GM12878 (cell line): Measurements from ENCODE around the gene ELK3. TPM values are rescaled to one million over a fixed set of nuclear protein-coding genes. Genes with fewer than 3 reads are reported as not detected.

Experiments
- ATAC-seq: fragments of 200-7000 bp; cut with Tn5 transposase; 3 replicates; pipeline ENCODE4 v1.9.1; 2020; ENCODE audit warnings: mild to moderate bottlenecking, moderate library complexity
- BruUV-seq: library from RNA; stranded (reverse); fragments of 400-500 nt; replicated peaks from 2 replicates; lab custom pipeline; 2021; lab: Mats Ljungman, UMichigan
- CTCF ChIA-PET: fragments of 300-600 bp; sonication (Branson Sonifier 250); formaldehyde crosslinking; extraction: SDS; loops from one replicate; lab custom pipeline; 2021; ENCODE audit warnings: inconsistent platforms; lab: Yijun Ruan, JAX
- POLR2A ChIA-PET: fragments of 350-600 bp; formaldehyde crosslinking; extraction: SDS; loops from one replicate; lab custom pipeline; 2021; ENCODE audit warnings: inconsistent platforms; lab: Charles Lee
- RAD21 ChIA-PET: fragments of 300-600 bp; sonication (Branson Sonifier 250); formaldehyde crosslinking; loops from one replicate; lab custom pipeline; 2023; ENCODE audit warnings: antibody characterized with exemption; ENCODE audit not compliant: unreplicated experiment; lab: Charles Lee
- SMC1A ChIA-PET: fragments of 300-600 bp; sonication (Branson Sonifier 250); formaldehyde crosslinking; loops from one replicate; lab custom pipeline; 2023; ENCODE audit not compliant: unreplicated experiment, uncharacterized antibody; lab: Charles Lee
- DNase-seq: peaks from one replicate; pipeline ENCODE4 v3.0.0-alpha.2; 2011; ENCODE audit warnings: low read depth, low spot score
- FAIRE-seq: peaks from 3 replicates; lab custom pipeline; 2011; peaks lifted over from hg19 to GRCh38; lab: Jason Lieb, UNC
- H2AFZ ChIP-seq: 2 replicates; pipeline ENCODE4 v1.6.0; 2011; ENCODE audit warnings: low read depth, low read length, control low read depth; ENCODE audit not compliant: control insufficient read depth
- H3K27ac ChIP-seq: 2 replicates; pipeline ENCODE4 v1.5.1; 2011; ENCODE audit warnings: control low read depth; ENCODE audit not compliant: control insufficient read depth, insufficient read depth
- H3K27me3 ChIP-seq, 2 experiments: replicated peaks in 1 of 2; 2 replicates each; pipeline versions ENCODE4 v1.6.0 to v1.6.1; 2011; ENCODE audit warnings: low read length in 1 of 2; ENCODE audit not compliant: control insufficient read depth in 2 of 2, insufficient read depth in 2 of 2
- H3K36me3 ChIP-seq, 2 experiments: 2 replicates each; pipeline ENCODE4 v1.5.1; 2011; ENCODE audit warnings: low read length in 1 of 2; ENCODE audit not compliant: control insufficient read depth in 2 of 2, insufficient read depth in 2 of 2
- H3K4me1 ChIP-seq: 2 replicates; pipeline ENCODE4 v1.6.1; 2011; ENCODE audit warnings: mild to moderate bottlenecking, low read length, moderate library complexity, mixed read lengths; ENCODE audit not compliant: control insufficient read depth, insufficient read depth
- H3K4me2 ChIP-seq: 2 replicates; pipeline ENCODE4 v1.6.0; 2011; ENCODE audit warnings: control low read depth; ENCODE audit not compliant: control insufficient read depth, insufficient read depth
- H3K4me3 ChIP-seq: fragments of 200-600 bp; sonication (generic); 2 replicates; pipeline ENCODE4 v1.5.1; 2016
- H3K79me2 ChIP-seq: 2 replicates; pipeline ENCODE4 v1.6.0; 2011; ENCODE audit warnings: low read length; ENCODE audit not compliant: control insufficient read depth, insufficient read depth
- H3K9ac ChIP-seq: 2 replicates; pipeline ENCODE4 v1.8.0; 2011; ENCODE audit warnings: low read length, control low read depth, mixed read lengths; ENCODE audit not compliant: control insufficient read depth, insufficient read depth
- H3K9me3 ChIP-seq: replicated peaks from 3 replicates; pipeline ENCODE4 v1.5.1; 2011; ENCODE audit warnings: mild to moderate bottlenecking, low read length; ENCODE audit not compliant: control insufficient read depth, insufficient read depth
- H4K20me1 ChIP-seq: 2 replicates; pipeline ENCODE4 v1.6.0; 2011; ENCODE audit not compliant: control insufficient read depth, insufficient read depth
- CHD2 ChIP-seq: IDR thresholded peaks from 2 replicates; pipeline ENCODE4 v1.6.1; 2011; ENCODE audit warnings: low read depth, low read length, improper control_type of control experiment, borderline replicate concordance
- DPF2 ChIP-seq: fragments of 450-650 bp; IDR thresholded peaks from 2 replicates; pipeline ENCODE4 v1.6.1; 2017; ENCODE audit warnings: mild to moderate bottlenecking
- JUNB ChIP-seq: IDR thresholded peaks from 2 replicates; pipeline ENCODE4 v1.6.1; 2016; ENCODE audit warnings: antibody characterized with exemption, mild to moderate bottlenecking
- NFXL1 ChIP-seq: fragments of 450-650 bp; IDR thresholded peaks from 2 replicates; pipeline ENCODE4 v1.6.1; 2017; ENCODE audit warnings: antibody characterized with exemption, mild to moderate bottlenecking, borderline replicate concordance
- NFYA ChIP-seq: IDR thresholded peaks from 2 replicates; pipeline ENCODE4 v1.6.1; 2011; ENCODE audit warnings: low read depth, mild to moderate bottlenecking, low read length, improper control_type of control experiment, borderline replicate concordance
- NR2C1 ChIP-seq: fragments of 450-650 bp; IDR thresholded peaks from 2 replicates; pipeline ENCODE4 v1.6.1; 2017; ENCODE audit warnings: antibody characterized with exemption, mild to moderate bottlenecking, moderate library complexity
- PML ChIP-seq: IDR thresholded peaks from 2 replicates; pipeline ENCODE4 v1.6.1; 2012; ENCODE audit warnings: low read length, inconsistent platforms
- POLR2AphosphoS5 ChIP-seq: IDR thresholded peaks from 2 replicates; pipeline ENCODE4 v1.6.1; 2011; ENCODE audit warnings: mild to moderate bottlenecking, low read length, inconsistent platforms
- SMARCA5 ChIP-seq: fragments of 450-650 bp; IDR thresholded peaks from 2 replicates; pipeline ENCODE4 v1.6.1; 2017; ENCODE audit warnings: mild to moderate bottlenecking
- TARDBP ChIP-seq: IDR thresholded peaks from 2 replicates; pipeline ENCODE4 v1.6.1; 2016; ENCODE audit warnings: borderline replicate concordance
- TCF3 ChIP-seq: IDR thresholded peaks from 2 replicates; pipeline ENCODE4 v1.6.1; 2012; ENCODE audit warnings: low read depth, mild to moderate bottlenecking, low read length, borderline replicate concordance; ENCODE audit not compliant: insufficient read depth
- ZBTB40 ChIP-seq: fragments of 450-650 bp; IDR thresholded peaks from 2 replicates; pipeline ENCODE4 v1.6.1; 2016; ENCODE audit warnings: mild to moderate bottlenecking, moderate library complexity, borderline replicate concordance
- ZNF217 ChIP-seq: fragments of 450-650 bp; IDR thresholded peaks from 2 replicates; pipeline ENCODE4 v1.6.1; 2017; ENCODE audit warnings: antibody characterized with exemption, mild to moderate bottlenecking
- WGBS: methylation state at CpG from one replicate; pipeline ENCODE4 v1.1.6; 2016; ENCODE audit warnings: low lambda C conversion rate; ENCODE audit not compliant: insufficient replicate concordance, insufficient coverage; ENCODE audit errors: missing lambda C conversion rate; 5-methylcytosine and 5-hydroxymethylcytosine counted together
- in situ Hi-C: fragments of 300-500 bp; cut with MboI; formaldehyde crosslinking; loops from 9 replicates; pipeline ENCODE4 v1.14.3; 2018; ENCODE audit warnings: mixed read lengths
- intact Hi-C: fragments of 100-400 bp; cut with micrococcal nuclease; formaldehyde crosslinking; loops from one replicate; pipeline ENCODE4 v1.14.2; 2022; ENCODE audit not compliant: unreplicated experiment
- polyA plus RNA-seq, 11 experiments: library from polyadenylated mRNA; depleted of rRNA in 4 of 11; unstranded in 6 of 11; stranded (reverse) in 5 of 11; fragments of >200 nt; fragmentation: Nextera tagmentation in 4 of 11; fragmentation: Illumina TruSeq in 1 of 11; extraction: Ambion mirVana in 4 of 11; extraction: Trizol in 1 of 11; gene quantifications; 1 replicate in 1 of 11; 2 replicates in 10 of 11; pipeline versions ENCODE4 v1.2.1 to v1.2.3, GENCODE V29; 2011 to 2016; ENCODE audit warnings: inconsistent platforms in 2 of 11, missing spikeins in 2 of 11, low read depth in 1 of 11
- total RNA-seq, 4 experiments: library from RNA; depleted of rRNA in 3 of 4; stranded (reverse); fragments of >200 nt in 3 of 4; fragmentation: Illumina TruSeq in 1 of 4; extraction: Trizol in 1 of 4; gene quantifications; 2 replicates each; pipeline versions ENCODE4 v1.2.1 to v1.2.3, GENCODE V29; 2013 to 2021
- TF ChIP-seq, protein P1 (sequence below): IDR thresholded peaks from 2 replicates; pipeline ENCODE4 v1.6.1; 2011; ENCODE audit warnings: borderline replicate concordance, low read depth, mild to moderate bottlenecking, moderate library complexity, low read length; ENCODE audit not compliant: insufficient read depth, poor library complexity, severe bottlenecking
- TF ChIP-seq, protein P2 (sequence below): fragments of 450-650 bp; conservative IDR thresholded peaks from 2 replicates; pipeline ENCODE4 v1.6.1; 2017; ENCODE audit warnings: mild to moderate bottlenecking, moderate library complexity
- TF ChIP-seq, protein P3 (sequence below): fragments of 450-650 bp; IDR thresholded peaks from 2 replicates; pipeline ENCODE4 v1.6.1; 2018; ENCODE audit warnings: mild to moderate bottlenecking, low read depth, moderate library complexity; ENCODE audit not compliant: partially characterized antibody

ELK3 gene
- total and polyA plus RNA-seq, 10 of the 15 experiments (the other 5 are each of a cell fraction or from before 2014, with no cell fraction given) = 0.37 to 4.8 (median 0.88) TPM

DNA sequence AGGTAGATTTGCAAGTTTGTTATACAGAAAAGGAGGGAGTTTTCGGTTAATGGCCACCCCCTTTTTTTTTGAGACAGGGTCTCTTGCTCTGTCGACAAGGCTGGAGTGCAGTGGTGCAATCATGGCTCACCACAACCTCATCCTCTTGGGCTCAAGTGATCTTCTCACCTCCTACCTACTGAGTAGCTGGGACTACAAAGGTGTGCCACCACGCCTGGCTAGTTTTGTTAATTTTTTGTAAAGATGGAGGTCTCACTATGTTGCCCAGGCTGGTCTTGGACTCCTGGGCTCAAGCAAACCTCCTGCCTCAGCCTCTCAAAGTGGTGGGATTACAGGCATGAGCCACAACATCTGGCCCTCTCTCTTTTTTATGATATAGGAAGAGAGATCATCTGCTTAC, 111.5 kb downstream of the ELK3 start:
- no peak overlapping the region for H3K9ac ChIP-seq
- H2AFZ ChIP-seq = no peak overlapping the region
- intact Hi-C loops (no loop called here), in situ Hi-C loops (no loop called here)
- no peaks in the 10 kb centered on the region; the same call in 1 of the 2 replicates for H3K79me2 ChIP-seq
- peaks cover 0 to 12% of the 10 kb centered on the region in 2 experiments; a peak in 2 of 4 replicates for H3K36me3 ChIP-seq
- H3K4me3 ChIP-seq = no peak overlapping the region
- H3K27ac ChIP-seq = no peak overlapping the region
- WGBS = 56% methylated on average over 3 of the region's 3 CpGs
- no peak for DNase-seq
- ChIA-PET POLR2A (no interaction called here), CTCF (no interaction called here), SMC1A (no interaction called here), RAD21 (no interaction called here)
- ATAC-seq = no peak
- no peaks in the 10 kb centered on the region for H3K4me1 ChIP-seq
- H3K27me3 ChIP-seq = no peaks in the 10 kb centered on the region
- H3K4me2 ChIP-seq = no peak overlapping the region
- no peaks in the 10 kb centered on the region for H3K9me3 ChIP-seq
- FAIRE-seq = no peak
- H4K20me1 ChIP-seq = no peaks in the 10 kb centered on the region
- BruUV-seq = no TSS peak
- TF ChIP-seq TARDBP = no peak
- no peak for TF ChIP-seq PML
- TF ChIP-seq, protein P1, sequence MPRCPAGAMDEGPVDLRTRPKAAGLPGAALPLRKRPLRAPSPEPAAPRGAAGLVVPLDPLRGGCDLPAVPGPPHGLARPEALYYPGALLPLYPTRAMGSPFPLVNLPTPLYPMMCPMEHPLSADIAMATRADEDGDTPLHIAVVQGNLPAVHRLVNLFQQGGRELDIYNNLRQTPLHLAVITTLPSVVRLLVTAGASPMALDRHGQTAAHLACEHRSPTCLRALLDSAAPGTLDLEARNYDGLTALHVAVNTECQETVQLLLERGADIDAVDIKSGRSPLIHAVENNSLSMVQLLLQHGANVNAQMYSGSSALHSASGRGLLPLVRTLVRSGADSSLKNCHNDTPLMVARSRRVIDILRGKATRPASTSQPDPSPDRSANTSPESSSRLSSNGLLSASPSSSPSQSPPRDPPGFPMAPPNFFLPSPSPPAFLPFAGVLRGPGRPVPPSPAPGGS = no peak
- no peak for TF ChIP-seq CHD2
- TF ChIP-seq TCF3 = no peak
- no peak for TF ChIP-seq POLR2AphosphoS5
- TF ChIP-seq, protein P2, sequence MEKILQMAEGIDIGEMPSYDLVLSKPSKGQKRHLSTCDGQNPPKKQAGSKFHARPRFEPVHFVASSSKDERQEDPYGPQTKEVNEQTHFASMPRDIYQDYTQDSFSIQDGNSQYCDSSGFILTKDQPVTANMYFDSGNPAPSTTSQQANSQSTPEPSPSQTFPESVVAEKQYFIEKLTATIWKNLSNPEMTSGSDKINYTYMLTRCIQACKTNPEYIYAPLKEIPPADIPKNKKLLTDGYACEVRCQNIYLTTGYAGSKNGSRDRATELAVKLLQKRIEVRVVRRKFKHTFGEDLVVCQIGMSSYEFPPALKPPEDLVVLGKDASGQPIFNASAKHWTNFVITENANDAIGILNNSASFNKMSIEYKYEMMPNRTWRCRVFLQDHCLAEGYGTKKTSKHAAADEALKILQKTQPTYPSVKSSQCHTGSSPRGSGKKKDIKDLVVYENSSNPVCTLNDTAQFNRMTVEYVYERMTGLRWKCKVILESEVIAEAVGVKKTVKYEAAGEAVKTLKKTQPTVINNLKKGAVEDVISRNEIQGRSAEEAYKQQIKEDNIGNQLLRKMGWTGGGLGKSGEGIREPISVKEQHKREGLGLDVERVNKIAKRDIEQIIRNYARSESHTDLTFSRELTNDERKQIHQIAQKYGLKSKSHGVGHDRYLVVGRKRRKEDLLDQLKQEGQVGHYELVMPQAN = no peak
- TF ChIP-seq ZBTB40 = no peak
- no peak for TF ChIP-seq JUNB
- TF ChIP-seq NFYA = no peak
- no peak for TF ChIP-seq DPF2
- no peak for TF ChIP-seq NR2C1
- no peak for TF ChIP-seq NFXL1
- no peak for TF ChIP-seq SMARCA5
- TF ChIP-seq, protein P3, sequence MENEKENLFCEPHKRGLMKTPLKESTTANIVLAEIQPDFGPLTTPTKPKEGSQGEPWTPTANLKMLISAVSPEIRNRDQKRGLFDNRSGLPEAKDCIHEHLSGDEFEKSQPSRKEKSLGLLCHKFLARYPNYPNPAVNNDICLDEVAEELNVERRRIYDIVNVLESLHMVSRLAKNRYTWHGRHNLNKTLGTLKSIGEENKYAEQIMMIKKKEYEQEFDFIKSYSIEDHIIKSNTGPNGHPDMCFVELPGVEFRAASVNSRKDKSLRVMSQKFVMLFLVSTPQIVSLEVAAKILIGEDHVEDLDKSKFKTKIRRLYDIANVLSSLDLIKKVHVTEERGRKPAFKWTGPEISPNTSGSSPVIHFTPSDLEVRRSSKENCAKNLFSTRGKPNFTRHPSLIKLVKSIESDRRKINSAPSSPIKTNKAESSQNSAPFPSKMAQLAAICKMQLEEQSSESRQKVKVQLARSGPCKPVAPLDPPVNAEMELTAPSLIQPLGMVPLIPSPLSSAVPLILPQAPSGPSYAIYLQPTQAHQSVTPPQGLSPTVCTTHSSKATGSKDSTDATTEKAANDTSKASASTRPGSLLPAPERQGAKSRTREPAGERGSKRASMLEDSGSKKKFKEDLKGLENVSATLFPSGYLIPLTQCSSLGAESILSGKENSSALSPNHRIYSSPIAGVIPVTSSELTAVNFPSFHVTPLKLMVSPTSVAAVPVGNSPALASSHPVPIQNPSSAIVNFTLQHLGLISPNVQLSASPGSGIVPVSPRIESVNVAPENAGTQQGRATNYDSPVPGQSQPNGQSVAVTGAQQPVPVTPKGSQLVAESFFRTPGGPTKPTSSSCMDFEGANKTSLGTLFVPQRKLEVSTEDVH = no peak
- TF ChIP-seq ZNF217 = no peak
